HUES6 (cell line): ENCODE measurements around the gene CRX.
A peak's percentile ranks its signal among the peaks of the same experiment; 100 is the strongest.
"Not testable (repeated sequence)": the region's sequence is repeated elsewhere in the genome, so short reads cannot be mapped to it uniquely, and the experiment has no call there.

Source experiments
- H3K27ac ChIP-seq: 2 replicates; pipeline ENCODE4 v1.7.0; 2013; ENCODE audit warnings: low read depth, mild to moderate bottlenecking, low read length, inconsistent platforms
- H3K27me3 ChIP-seq: 2 replicates; pipeline ENCODE4 v1.6.1; 2013; ENCODE audit warnings: low read length; ENCODE audit not compliant: control insufficient read depth, insufficient read depth
- H3K36me3 ChIP-seq: 2 replicates; pipeline ENCODE4 v1.6.1; 2013; ENCODE audit warnings: low read length; ENCODE audit not compliant: control insufficient read depth, insufficient read depth
- H3K4me1 ChIP-seq: 2 replicates; pipeline ENCODE4 v1.6.1; 2013; ENCODE audit warnings: low read length; ENCODE audit not compliant: control insufficient read depth, insufficient read depth
- H3K4me3 ChIP-seq: 2 replicates; pipeline ENCODE4 v1.5.1; 2013; ENCODE audit warnings: low read depth, low read length
- H3K9ac ChIP-seq: one replicate; pipeline ENCODE4 v1.6.1; 2013; ENCODE audit warnings: mild to moderate bottlenecking, low read length
- H3K9me3 ChIP-seq: 2 replicates; pipeline ENCODE4 v1.6.1; 2013; ENCODE audit warnings: low read depth, low read length; ENCODE audit not compliant: control insufficient read depth, insufficient read depth

CRX gene

GRCh38 chr19:47789811-47790210 lies 31.9 kb upstream of the CRX start:
- peak overlapping the region; percentile 41; the same call in 1 of the 2 replicates for H3K27ac ChIP-seq
- H3K36me3 ChIP-seq, result peaks cover 10% of the 10 kb centered on the region

DNA sequence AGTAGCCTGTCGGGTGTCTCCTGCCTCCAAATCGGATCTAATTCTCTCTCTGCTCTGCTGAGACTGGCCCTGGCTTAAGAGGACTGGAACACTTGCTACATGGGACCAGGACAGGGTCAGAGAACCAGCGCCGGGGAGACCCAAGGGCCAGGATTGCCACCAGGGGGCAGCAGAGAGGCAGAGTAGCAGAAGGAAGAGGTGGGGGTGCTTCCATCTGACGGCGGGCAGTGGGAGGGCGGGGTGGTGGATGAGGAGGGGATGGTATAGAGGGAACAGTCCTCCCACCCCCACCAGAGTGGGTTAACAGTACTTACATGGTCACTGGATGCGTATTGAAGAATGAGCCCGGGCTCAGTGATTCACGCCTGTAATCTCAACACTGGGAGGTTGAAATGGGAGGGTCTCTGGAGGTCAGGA lies 31.3 kb upstream of the CRX start:
- H3K4me1 ChIP-seq, result no peaks in the 10 kb centered on the region
- H3K9me3 ChIP-seq, result peaks cover 7% of the 10 kb centered on the region
- H3K9ac ChIP-seq, result peak overlapping the region; percentile 11
- H3K4me3 ChIP-seq, result peak overlapping the region; percentile 6; the same call in 1 of the 2 replicates
- peak overlapping the region; percentile 41; the same call in 1 of the 2 replicates for H3K27ac ChIP-seq
- no peaks in the 10 kb centered on the region for H3K27me3 ChIP-seq
- peaks cover 7% of the 10 kb centered on the region for H3K36me3 ChIP-seq

More at GRCh38 chr19:47789811-47790210, 31.9 kb upstream of the CRX start:
- H3K9me3 ChIP-seq, H3K4me1 ChIP-seq, H3K27me3 ChIP-seq: not testable (repeated sequence)
- Histone ChIP-seq H3K4me3 (peak overlapping the region; percentile 6; the same call in 1 of the 2 replicates), H3K9ac (peak overlapping the region; percentile 11)

GRCh38 chr19:47792616-47793015 lies 29.1 kb upstream of the CRX start:
- no peaks in the 10 kb centered on the region for H3K27me3 ChIP-seq
- no peak overlapping the region for H3K9ac ChIP-seq
- no peaks in the 10 kb centered on the region for H3K4me1 ChIP-seq
- H3K9me3 ChIP-seq, result peaks cover 7% of the 10 kb centered on the region
- no peaks in the 10 kb centered on the region for H3K36me3 ChIP-seq
- no peak overlapping the region for H3K4me3 ChIP-seq
- H3K27ac ChIP-seq, result no peak overlapping the region

- no peaks in the 10 kb centered on the region for H3K27me3 ChIP-seq
- H3K4me3 ChIP-seq, result no peak overlapping the region
- H3K36me3 ChIP-seq, result no peaks in the 10 kb centered on the region
- H3K4me1 ChIP-seq, result no peaks in the 10 kb centered on the region
- no peak overlapping the region for H3K27ac ChIP-seq
- H3K9ac ChIP-seq, result no peak overlapping the region
- H3K9me3 ChIP-seq, result peaks cover 7% of the 10 kb centered on the region
Measured at GRCh38 chr19:47794526-47794925, 27.2 kb upstream of the CRX start.

GRCh38 chr19:47796785-47797184 lies 25.0 kb upstream of the CRX start:
- Histone ChIP-seq H3K4me1 (no peaks in the 10 kb centered on the region), H3K9ac (no peak overlapping the region), H3K36me3 (no peaks in the 10 kb centered on the region), H3K27me3 (no peaks in the 10 kb centered on the region), H3K4me3 (no peak overlapping the region), H3K27ac (no peak overlapping the region), H3K9me3 (peaks cover 10% of the 10 kb centered on the region)

DNA sequence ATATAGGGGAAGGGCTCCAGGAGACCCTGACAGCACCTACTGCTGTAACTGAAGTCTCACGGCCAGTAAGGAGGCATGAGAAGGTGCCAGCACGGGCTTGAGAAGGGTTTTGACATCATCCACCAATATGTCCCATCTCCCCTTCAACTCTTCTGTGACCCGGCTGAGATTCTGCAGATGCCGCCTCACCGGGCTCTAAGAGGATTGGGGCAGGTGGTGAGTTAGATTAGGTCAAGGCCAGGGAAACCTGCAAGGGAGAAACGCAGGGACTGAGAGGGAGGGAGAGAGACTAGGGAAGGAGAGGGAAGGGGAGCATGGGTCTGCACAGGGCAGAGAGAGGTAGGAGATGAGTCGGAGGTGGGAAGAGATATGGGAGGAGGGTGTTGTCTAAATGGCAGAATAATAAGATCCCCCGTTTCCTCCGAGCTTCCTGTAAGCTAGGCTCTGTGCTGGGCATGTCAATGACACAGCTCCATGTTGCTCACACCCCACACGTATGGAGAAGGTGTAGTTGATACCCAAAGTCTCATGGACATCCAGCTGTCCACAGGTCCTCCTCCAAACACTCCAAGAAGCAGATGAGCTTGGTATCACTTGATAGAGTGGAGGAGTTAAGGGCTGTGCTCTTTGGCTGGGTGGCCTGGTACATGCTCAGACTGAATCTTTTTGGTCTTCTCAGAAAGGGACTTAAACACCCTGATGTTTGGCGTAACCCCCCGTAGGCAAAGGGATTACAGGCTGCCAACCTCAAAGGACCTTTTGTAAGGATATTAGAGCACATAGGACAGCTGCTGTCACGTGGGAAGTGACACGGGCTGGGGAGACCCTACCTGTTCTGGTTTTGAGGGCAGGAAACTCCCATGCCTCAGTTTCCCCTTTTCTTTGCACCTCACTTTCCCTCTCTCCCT lies 23.5 kb upstream of the CRX start:
- H3K4me3 ChIP-seq, result no peak overlapping the region
- no peak overlapping the region for H3K9ac ChIP-seq
- 0 out of 2 replicates have a peak, but pooled peaks cover 3% of the 10 kb centered on the region for H3K9me3 ChIP-seq
- H3K4me1 ChIP-seq, result no peaks in the 10 kb centered on the region
- no peak overlapping the region for H3K27ac ChIP-seq
- no peaks in the 10 kb centered on the region for H3K27me3 ChIP-seq
- H3K36me3 ChIP-seq, result no peaks in the 10 kb centered on the region

DNA sequence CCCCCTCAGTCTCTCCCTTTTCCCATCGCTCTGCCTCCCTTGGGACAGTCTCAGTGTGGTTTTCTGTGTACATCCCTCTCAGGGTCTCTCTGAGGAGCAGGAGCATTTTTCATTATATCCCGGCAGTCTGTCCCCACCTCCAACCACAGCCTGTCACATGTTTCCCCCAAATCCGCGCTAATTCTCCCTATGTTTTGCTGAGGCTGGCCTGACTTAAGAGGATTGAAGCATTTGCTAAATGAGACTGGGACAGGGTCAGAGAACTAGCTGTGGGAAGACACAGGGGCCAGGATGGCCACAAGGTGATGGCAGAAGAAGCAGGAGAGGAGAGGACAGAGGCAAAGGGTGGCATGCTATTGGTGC lies 22.9 kb upstream of the CRX start:
- no peak overlapping the region for H3K27ac ChIP-seq
- no peak overlapping the region for H3K4me3 ChIP-seq
- H3K27me3 ChIP-seq, result no peaks in the 10 kb centered on the region

GRCh38 chr19:47801270-47801669 lies 20.5 kb upstream of the CRX start:
- Histone ChIP-seq H3K27ac (no peak overlapping the region), H3K36me3 (no peaks in the 10 kb centered on the region), H3K9me3 (0 out of 2 replicates have a peak, but pooled peaks cover 3% of the 10 kb centered on the region), H3K27me3 (no peaks in the 10 kb centered on the region), H3K4me1 (no peaks in the 10 kb centered on the region), H3K4me3 (no peak overlapping the region), H3K9ac (no peak overlapping the region)

More for the DNA sequence above, 22.9 kb upstream of the CRX start:
- Histone ChIP-seq H3K9ac (no peak overlapping the region), H3K36me3 (no peaks in the 10 kb centered on the region), H3K4me1 (no peaks in the 10 kb centered on the region), H3K9me3 (0 out of 2 replicates have a peak, but pooled peaks cover 3% of the 10 kb centered on the region)

DNA sequence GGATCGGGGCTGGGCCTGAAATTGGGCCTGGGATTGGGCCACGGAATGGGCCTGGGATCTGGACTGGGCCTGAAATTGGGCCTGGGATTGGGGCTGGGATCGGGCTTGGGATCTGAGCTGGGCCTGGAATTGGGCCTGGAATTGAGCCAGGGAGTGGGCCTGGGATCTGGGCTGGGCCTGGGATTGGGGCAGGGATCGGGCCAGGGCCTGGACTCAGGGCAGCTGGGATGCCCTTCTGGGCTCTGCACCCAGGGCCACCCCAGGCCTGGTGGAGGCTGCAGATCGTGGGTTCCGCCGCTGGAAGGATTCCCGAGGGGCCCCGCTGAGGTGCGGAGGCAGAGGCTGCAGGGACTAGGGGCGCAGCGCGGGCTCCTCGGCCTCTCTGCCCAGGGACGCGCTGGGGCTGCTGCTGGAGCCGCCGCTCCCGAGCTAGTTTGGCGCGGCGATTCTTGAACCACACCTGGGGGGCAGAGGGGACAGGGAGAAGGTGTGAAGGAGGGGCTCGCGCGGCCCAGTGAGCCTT lies 19.2 kb upstream of the CRX start:
- Histone ChIP-seq H3K36me3 (no peaks in the 10 kb centered on the region), H3K9ac (peak overlapping the region; percentile 23)

DNA sequence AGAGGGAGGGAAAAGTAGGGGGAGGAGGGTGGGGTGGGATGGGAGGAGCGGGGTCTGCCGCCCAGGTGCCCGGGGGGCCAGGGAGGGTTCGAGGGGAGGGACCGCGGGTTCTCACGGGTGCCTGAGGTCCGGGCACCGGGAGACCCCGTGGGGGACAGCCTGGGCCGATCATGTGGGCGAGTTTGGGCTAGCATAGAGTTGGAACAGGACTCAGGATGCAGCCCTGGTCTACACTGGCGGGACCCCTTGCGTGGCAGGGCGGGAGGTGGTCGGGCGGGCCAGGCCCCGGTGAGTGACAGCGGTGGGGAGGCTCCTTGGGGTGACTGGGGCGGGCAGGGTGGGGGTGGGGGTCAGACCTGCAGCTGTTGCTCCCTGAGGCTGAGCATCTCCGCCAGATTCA lies 18.6 kb upstream of the CRX start:
- H3K4me3 ChIP-seq, H3K27ac ChIP-seq, H3K27me3 ChIP-seq, H3K4me1 ChIP-seq, H3K9ac ChIP-seq, H3K36me3 ChIP-seq, H3K9me3 ChIP-seq: not testable (repeated sequence)

More for the DNA sequence above, 19.2 kb upstream of the CRX start:
- Histone ChIP-seq H3K4me3 (no peak overlapping the region), H3K27ac (no peak overlapping the region), H3K9me3 (0 out of 2 replicates have a peak, but pooled peaks cover 3% of the 10 kb centered on the region), H3K27me3 (no peaks in the 10 kb centered on the region), H3K4me1 (no peaks in the 10 kb centered on the region)

- H3K9me3 ChIP-seq, H3K27ac ChIP-seq, H3K4me3 ChIP-seq, H3K9ac ChIP-seq, H3K36me3 ChIP-seq, H3K4me1 ChIP-seq, H3K27me3 ChIP-seq: not testable (repeated sequence)
Measured at GRCh38 chr19:47803671-47804070, 18.1 kb upstream of the CRX start.
